Embryonic facial prominence (tissue), 1 donor: ENCODE results near the gene CD58.

Experiments
- DNase-seq: peaks from one replicate; pipeline ENCODE4 v3.0.0-alpha.2; 2016; ENCODE audit errors: extremely low spot score

The CD58 gene

DNA sequence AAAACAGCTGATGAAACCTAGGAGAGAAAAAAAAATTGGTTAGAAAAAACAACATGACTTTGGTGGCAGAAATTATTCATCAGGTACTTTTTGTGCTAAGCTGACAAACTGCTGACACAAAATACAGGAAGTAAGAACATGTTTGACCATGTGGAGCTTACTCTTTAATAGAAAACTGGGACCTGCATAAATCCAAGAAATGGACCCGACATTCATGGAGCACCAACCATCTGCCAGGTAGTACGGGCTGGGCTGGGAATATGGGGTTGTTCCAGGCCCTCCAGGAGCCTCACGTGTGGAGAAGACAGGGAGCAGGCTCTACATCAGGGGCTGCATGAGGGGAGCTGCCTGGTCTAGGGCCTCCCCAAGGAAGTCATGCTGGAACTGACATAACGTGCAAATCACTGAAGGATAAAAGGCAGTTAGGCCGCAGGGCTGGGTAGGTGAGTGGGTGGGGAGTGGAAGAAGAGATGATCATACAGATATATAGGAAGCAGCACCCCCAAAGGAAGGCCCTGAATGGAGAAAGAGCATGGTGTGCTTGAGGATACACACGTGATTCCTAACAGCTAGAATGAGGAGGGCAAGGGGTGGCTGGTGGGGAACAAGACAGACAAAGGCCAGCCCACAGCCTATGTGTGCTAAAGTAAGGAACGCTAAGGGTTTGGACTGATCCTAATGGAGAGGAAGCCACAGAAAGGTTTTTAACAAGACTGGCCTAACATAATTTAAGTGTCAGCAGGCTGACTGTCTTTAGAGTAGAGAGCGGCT, 26.1 kb downstream of the CD58 start:
- DNase-seq, result no peak

DNA sequence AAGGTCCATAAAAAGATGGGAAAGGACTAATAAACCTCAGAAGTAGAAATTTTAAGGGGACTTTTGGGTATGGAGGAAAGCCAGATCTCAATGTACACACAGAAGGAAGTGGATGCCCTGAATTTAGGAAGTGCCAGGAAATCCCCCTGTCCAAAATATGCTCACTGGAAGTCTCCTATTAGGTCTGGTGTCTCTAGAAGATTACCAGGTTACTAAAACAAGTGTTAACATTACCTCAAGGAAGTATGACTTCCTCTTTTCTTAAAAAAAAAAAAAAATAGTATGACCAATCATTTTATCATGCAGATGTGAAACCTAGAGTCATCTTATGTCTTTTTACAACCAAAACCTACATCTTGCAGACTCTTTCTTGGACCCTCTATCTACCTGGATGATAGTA, 30.7 kb downstream of the CD58 start:
- no peak for DNase-seq

DNA sequence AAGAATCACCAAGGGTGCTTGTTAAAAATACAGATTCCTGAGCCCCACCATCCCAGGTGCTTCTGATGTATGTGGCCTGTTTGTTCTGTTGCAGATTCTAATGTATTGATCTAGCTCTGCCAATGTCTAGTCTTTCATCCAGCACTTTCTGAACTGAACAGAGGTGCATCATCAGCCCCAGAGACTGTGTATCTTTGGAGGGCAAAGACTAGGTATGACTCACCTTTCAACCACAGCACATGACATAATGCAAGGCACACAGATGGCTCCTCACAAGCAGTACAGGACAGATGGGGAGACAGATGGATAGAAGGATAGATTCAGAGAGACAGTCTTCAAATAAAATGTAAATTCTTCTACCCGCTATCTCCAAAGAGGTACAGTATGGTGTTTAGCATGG, 32.3 kb downstream of the CD58 start:
- DNase-seq, result no peak

DNA sequence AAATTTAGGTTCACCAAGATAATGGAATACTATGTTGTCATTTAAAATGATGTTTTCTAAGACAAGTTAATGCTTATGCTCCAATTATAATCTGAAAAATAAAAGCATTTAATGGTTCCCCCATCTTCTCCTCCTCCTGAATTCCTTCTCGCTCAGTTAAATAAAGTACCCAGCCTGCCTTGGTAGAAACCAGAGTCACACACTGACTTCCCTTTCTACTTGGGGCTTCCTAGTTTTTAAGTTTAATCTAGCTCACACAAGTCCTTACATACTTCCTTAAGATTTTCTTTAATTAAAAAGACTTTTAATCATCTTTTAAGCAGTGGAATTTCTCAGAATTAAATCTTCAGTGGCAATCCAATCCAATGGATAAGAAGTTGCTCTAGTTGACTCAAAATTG, 32.9 kb downstream of the CD58 start:
- DNase-seq, result no peak

DNA sequence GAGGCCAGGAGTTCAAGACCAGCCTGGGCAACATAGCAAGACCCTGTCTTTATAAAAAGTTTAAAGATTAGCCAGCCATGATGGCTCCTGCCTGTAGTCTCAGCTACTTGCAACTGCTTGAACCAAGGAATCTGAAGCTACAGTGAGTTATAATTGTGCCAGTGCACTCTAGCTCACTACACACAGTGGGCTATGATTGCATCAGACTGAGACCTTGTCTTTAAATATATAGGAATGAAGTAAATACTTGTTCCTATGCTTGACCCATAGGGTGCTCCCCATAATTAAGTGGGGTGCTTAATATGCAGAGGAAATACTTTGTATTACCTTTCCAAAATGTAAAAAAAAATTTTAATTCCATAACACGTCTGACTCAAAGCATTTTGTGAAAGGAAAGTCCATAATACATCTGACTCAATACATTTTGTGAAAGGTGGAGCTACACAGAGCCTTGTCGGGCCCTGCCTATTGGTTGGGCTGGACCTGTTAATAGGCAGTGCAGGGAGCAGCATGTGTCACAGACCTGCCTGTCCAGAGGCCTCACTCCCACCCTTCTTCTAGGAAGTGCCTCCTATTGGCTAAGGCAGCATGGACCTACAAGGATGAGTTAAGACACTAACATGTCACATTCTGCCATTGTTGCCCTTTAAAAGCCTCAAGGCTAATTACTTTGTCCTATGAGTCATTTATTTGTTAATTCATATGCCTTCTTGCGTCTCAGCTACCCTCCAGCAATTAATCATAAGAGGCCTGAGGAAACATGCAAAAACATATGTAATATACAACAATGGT, 33.6 kb downstream of the CD58 start:
- no peak for DNase-seq

DNA sequence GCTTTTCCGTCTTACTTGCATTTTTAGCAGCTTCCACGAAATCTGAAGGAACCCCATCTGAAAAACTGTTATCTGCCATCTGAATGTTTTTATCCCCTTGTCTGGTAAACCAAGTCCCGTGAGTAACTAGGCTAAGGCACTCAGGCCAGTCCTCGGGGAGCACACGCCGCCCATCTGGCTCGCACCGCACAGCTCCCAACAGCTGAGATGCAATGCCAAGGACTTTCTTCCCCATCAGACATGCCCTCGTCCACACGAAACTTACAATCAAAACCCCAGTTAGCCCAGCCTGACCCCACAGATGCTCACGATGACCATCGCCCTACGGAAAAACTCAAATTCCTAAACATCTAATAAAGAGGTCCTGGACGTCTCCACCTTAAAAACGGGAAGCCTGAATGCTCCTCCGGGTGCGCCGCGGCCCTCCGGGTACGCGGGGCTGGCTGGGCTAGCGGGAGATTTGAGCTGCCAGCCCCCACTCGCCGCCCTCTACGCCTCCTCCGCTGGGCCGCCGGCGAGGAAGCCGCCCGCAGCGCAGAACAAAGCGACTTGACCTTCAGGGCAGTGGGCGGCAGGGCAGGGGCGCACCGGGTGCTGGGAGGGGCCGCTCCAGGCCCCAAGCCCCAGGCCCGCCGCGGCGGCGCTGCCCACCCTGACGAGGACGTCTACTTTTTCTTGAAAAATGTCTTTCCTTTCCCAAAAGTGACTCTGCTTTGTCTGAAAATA, 36.6 kb downstream of the CD58 start:
- DNase-seq, result no peak

DNA sequence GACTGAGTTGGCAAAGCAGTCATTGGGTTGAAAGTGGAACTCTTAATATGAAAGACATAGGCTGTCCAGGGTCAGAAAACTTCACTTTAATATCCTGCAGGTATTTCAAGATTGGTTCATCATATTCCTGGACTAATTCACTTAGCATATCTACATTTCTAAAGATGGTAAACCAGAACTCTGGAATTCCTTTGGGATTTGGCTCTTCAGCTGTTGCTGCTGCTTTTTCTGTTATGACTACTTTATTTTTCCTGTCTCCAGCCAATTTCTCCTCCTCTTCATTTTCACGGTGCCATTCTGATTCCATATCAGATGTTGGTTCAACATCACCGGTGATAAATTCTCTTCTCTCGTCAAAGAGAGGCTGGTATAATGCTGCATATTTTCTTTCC, 37.4 kb downstream of the CD58 start:
- DNase-seq, result no peak

DNA sequence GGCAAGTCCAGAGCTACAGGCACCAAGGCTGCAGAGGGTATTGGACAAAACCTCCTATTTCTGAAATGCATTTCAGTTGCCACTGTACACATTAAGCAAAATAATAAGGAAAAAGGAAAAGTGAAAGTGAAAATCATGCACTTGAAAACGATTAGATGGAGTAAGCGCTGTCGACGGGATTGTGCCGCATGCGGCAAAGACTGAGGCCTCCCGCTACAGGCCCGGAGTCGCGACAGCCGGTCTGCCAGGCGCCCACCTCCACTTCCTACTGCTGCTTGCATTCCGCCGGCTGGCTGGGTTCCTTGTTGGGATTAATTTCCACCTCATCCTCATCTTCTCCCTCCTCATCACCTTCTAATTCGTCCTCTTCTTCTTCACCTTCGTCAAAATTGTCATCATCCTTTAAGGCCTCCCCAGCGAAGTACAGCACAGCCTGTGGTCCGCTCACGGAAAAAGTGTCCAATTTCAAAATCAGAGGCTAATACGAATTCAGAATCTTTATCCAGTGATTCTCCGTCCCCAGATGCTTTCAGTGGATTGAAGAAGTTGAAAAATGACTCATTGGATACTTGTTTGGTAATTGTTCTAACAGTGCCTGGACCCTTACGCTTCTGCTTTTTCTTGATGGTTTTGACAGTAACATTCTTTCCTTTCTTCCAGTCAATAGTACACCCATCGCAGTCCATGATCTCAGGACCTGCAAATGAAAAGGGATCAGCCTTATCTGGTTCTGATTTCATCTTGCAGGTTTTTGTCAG, 38.0 kb downstream of the CD58 start:
- no peak for DNase-seq

DNA sequence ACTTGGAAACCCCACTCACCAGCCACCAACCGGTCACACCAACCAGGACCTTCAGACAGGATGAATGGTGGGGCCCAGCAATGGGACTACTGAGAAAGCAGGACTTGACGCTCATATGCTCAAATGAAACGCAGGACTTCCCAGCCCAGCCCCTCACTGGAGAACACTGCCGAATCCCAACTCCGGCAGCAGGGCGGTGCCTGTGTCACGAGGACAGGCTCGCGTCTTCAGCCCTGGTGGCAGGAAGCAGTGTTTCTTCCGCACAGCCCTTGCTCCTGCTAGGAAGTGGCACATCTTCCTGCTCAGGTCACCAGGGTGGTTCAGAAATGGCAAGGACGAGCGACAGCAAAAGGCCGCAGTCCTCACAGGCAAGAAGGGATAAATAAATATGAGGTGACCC, 38.9 kb downstream of the CD58 start:
- no peak for DNase-seq

DNA sequence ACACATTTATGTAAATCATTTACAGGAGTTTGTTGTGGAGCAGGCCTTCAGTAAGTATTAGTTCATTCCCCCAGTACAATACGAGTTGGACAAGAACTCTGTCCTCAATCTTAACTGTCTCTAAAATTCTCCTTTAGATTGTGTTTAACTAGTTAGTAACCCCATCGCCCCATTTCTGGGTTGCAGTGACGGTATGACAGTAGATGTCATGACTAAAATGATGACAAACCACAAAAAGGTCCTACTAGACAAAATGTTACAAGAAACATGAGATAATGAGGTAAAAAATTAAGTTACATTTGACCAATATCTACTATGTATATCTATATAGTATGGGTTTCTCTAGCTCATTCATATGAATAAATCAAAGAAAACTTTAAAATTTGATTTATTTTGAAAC, 41.1 kb downstream of the CD58 start:
- DNase-seq, result no peak

DNA sequence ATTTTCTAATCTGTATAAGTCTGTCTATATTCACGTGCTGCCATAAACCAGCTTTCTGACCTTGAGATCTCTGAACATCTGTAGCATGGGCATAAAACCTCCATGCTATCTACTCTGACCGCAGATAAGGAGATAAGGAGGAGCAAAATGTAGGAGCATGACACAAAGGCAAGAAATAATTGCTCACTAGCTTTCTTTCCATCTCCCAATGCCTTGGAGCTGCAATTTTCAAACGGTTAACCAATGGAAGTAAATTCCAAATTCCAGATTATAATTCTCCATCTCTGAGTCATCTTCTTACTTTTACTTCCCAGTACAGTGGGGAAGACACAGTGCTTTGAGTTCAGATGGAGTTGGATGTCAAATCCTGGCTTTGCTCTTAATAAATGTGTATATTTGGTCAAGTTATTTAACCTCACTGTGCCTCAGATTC, 41.6 kb downstream of the CD58 start:
- no peak for DNase-seq

DNA sequence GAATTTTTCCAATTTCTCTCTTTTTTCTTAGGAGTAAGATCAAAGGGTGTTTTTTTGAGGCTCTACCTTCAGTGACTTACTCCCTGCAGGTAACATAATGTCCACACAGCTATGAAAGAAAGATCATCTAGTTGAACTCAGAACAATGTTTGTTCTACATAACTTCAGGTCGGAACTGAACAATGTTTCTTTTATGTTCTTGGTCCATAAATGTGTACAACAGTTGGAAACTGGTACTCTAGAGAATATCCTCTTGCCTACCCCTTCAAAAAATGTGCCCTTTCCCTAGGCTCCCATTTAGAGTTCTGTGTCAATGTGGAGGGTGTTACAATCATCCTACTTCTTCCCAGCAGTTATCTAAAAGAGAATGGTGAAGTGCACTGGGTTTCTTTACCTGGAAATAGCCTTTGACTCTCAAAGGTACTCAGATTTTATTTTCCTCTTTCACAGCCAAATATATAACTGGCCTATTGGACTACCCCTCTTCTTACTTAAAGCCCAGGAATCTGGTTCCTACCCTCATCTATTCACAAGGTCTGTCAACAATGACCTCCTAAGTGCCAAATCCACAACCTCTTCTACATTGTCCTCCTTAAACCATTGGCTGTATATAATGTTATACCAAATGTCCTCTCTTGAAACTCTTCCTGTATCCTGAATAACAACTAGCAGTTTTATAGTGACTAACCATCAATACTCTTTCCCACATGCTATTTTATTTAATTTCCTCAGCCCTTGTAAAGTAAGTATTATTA, 42.3 kb downstream of the CD58 start:
- DNase-seq, result no peak

DNA sequence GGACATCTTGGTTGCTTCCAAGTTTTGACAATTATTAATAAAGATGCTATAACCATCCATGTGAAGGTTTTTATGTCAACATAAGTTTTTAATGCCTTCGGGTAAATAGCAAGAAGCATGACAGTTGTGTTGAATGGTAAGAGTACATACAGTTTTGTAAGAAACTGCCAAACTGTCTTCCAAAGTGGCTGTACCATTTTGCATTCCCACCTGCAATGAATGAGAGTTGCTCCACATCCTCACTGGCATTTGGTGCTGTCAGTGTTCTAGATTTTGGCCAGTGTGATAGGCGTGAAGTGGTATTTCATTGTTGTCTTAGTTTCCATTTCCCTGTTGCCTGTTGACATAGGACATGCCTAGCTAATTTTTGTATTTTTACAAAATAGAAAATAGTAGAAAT, 45.4 kb downstream of the CD58 start:
- no peak for DNase-seq

DNA sequence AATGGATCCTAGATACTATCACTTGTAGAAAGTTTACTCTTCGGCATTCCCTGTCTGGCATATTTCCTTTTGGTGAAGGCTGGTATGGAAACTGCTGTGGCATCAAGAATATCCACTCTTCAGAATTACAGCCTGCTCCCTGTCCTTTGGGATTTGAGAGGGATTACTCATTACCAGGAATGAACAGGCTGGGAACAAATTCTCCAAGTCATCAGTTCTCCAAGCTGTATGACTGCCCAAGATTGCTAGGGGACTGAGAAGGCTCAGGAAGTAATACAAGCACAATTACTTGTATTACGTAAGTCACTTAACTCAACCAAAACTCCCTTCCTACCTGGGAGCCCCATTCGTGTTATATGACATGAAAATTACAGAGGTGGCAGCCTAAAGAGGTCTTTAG, 49.6 kb downstream of the CD58 start:
- no peak for DNase-seq

DNA sequence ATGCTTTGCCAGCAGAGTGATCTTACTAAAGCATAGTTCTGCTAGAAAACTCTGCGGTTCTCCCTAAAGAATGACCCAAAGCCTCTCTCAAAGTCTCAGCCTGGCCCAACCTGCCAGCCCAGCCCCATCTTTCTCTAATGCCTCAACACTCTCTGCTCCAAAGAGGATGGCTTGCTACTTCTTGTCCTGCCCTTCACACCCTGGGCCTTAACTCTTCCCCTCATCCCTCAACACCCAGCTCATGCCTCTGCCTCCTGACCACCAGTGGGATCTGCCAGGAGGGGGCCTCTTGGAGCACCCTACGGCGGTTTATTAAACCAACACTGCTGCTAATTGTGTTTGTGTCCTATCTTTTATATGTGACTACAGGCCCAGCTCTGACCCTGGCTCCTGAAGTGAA, 52.4 kb downstream of the CD58 start:
- DNase-seq, result no peak

DNA sequence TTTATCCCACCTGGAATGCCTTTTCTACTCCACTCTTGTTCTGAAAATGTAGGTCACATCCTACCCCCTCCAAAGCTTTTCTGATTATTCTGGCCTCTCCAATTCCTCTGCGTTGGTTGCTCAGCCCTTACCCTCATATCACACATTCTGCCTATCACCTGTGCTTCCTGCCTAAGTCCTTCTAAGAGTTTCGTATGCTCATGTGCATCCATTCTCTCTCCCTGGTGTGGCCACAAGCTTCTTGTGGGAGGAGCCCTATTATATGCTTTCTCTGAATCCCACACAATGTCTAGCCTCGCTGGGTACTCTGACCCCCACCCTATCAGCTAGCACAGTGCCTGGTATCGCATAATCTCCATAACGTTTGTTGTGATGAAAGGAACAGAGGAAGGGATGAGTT, 54.2 kb downstream of the CD58 start:
- DNase-seq, result no peak

DNA sequence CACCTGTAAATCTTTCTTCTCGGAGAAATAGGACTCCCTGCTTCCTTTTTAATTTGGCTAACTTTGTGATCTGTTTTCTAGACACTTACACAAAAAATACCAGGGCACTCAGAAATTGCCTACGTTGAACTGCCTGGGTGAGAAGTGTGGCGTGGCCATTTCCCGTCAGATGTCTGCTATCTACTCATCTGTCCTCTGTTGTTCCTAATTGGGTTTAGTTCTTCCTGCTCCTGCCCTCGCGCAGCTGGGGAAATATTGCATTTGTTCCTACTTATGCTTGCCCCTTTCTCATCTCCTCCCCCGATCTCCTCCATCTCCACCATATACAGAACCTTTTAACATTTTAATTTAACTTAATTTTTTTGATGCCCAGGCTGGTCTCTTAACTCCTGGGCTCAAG, 55.1 kb downstream of the CD58 start:
- no peak for DNase-seq

DNA sequence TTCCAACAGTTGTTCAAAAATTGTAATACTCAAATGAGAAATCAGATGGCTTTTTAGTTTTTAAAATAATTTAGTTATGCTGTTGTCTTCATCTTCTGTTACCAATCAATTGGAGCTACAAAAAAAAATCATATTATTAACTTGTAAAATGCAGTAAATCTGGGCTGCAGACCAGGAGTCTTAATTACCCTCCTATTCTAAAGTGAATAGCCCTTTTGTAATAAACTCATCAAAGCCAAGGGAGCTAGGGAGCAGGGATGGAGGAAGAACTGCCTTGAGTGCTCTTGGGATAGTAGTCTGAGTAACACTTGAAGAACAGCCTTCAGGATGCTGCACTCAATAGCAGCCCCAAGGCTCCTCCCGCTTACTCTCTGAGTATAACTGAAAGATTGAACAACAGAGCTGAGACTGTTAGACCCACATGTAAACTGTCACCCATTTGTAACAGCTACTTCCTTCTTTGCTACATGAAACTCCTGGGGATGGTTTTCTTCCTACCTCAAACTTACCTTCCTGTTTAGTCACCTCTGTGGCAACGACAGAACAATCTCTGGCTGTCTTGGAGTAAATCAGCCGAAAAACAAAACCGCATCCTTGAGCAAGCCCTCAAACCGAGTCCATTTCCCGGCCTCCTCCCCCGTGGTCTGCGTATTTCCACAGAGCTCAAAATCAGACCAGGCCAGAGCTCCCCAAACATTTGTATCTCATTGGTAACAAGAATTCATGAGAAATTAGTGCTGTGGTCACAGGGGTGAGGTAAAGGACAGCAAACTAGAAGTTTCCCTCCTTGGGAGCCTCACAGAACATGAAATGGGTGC, 55.9 kb downstream of the CD58 start:
- DNase-seq, result no peak

DNA sequence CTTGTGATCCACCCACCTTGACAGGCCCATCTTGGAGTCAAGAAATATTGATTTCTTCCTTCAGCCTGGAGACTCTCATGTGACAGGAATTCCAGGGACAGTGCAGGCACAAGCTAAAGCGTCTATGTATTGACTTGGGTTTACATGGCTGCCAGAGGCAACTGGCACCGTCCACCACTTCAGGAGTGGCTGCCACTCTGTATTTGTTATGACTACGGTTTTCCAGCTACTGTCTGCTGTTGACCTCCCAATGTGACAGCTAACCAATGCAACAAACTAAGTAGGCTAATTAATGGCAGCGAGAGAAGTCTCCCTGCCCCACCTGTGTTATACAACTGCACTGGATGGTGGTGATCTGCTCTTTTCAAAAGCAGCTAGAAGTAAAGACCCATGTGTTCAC, 56.9 kb downstream of the CD58 start:
- no peak for DNase-seq

DNA sequence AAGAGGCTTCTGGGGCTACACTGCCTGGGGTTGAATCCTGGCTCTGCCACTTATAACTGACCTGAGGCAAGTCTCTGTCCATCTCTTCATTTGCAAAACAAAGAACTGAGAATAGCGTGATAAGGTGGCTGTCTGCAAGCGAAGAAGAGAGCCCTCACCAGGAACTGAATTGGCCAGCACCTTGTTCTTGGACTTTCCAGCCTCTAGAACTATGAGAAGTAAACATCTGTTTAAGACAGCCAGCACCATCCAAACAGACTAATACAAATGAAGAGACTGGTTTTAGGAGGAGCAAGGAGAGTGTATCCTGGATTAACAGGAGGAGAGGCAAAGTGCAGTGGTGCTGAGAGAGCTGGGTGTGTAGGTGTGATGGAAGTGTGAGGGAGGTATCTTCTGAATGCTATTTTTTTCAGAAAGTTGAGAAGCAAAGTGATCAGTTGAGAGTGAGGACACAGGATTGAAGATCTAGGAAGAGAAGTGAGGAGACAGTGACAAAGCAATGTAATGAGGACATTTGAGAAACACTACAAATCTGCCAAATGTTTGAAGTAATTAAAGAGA, 59.3 kb downstream of the CD58 start:
- DNase-seq, result no peak
